ENCODE data around the gene PDGFC. TPM values are rescaled to one million over a fixed set of nuclear protein-coding genes. Genes with fewer than 3 reads are reported as not detected.

The PDGFC gene
- total and polyA plus RNA-seq, 7 donors: 3.0 to 44.4 (median 21.9) TPM

DNA sequence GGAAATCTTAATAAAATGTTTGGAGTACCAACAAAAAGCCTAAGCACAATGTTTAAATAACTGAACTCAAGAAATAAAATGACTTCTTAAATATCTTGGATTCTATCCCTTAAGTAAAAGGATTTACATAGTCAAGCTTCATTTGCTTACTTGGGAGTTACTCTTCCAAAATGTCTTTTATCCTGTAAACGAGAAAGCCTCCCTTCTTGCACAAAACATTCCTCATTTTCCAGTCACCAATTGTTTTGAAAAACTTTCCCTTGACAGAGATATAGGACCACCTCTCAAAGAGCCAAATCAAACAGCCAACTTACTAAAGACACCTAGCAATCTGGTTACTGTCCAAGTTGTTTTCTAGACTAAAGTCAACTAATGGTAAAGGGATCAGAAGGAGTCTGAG is 18.6 kb downstream of the PDGFC start:
- Histone ChIP-seq H3K9me3 (no peaks in the 10 kb centered on the region), H3K4me3 (no peak overlapping the region), H3K27ac (peak overlapping the region in 1 of 4 donors; percentile 39), H3K4me1 (peaks cover 0 to 75% (median 59%) of the 10 kb centered on the region in 4 donors), H3K27me3 (no peaks in the 10 kb centered on the region), H3K36me3 (no peaks in the 10 kb centered on the region)
- TF ChIP-seq POLR2AphosphoS5 (IDR thresholded peaks at IDR 0.05) (no peak), POLR2A (IDR thresholded peaks at IDR 0.05) (no peak), CTCF (IDR thresholded peaks at IDR 0.05) (no peak), EP300 (IDR thresholded peaks at IDR 0.05) (no peak)
- DNase-seq: no peak
- 61 to 67% methylated on average over 1 of the region's 1 CpG for WGBS, 2 donors
- intact Hi-C loops (cut with DNase I): no loop called here

DNA sequence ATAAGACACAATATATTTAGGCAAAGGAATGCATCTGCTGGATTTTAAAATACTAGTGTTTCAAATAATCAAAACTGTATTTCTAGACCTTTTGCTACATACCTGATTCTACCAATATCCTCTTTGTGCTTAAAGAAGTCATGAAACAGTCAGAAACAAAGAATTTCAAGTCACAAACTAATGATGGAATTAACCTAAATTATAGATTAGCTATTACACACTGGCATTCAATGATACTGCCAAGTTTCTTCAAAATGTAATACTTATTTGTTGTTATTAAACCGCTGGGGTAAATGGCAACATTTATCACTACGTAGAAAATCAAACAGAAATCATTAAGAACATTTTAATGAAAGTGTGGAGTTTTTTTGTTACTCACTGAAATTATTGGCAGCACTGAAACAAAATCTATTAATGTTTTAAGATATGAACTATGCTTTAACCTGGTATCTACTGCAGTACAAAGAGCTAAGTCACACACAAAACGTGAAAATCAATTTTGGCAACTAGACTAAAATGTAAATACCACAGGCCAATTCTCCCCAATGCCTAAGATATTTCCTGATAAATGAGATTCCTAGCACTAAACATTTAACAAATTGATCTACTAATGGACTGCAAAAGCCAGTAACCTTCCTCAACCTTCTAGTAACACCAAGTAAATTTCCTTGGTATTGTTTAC is 19.4 kb downstream of the PDGFC start:
- H3K36me3 ChIP-seq: no peaks in the 10 kb centered on the region
- peaks cover 0 to 74% (median 55%) of the 10 kb centered on the region in 4 donors for H3K4me1 ChIP-seq
- peak overlapping the region in 3 of 4 donors; percentile 4 to 39 (median 11) for H3K27ac ChIP-seq
- no peak overlapping the region for H3K4me3 ChIP-seq
- TF ChIP-seq POLR2A (IDR thresholded peaks at IDR 0.05) (no peak), POLR2AphosphoS5 (IDR thresholded peaks at IDR 0.05) (no peak), CTCF (IDR thresholded peaks at IDR 0.05) (no peak), EP300 (IDR thresholded peaks at IDR 0.05) (no peak)
- intact Hi-C loops (cut with DNase I): no loop called here
- DNase-seq: no peak
- WGBS, 2 donors: 82 to 88% methylated on average over 3 of the region's 3 CpGs
- H3K9me3 ChIP-seq: no peaks in the 10 kb centered on the region
- H3K27me3 ChIP-seq: no peaks in the 10 kb centered on the region

GRCh38 chr4:156950948-156951347 is 20.7 kb downstream of the PDGFC start:
- peaks cover 0 to 84% (median 67%) of the 10 kb centered on the region in 4 donors for H3K4me1 ChIP-seq

DNA sequence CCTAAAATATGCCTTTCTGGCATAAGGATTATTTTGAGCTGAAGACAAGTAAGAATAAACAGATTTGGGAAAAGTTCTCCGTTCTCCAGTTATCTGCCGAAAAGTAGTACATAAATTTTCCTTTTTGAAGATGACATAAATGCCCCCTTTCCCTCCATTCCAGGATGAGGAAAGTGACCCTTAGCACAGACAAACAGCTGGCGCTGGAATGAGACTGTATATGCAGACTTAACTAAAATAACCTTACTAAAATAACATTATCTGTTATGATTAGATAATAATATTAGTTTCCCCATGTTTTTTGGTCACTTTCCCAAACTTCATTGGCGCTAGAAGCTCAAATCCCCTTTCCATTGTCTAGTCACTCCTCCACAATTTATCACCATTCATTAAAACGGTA is 21.5 kb downstream of the PDGFC start:
- DNase-seq: no peak
- Histone ChIP-seq H3K4me1 (peaks cover 0 to 92% (median 74%) of the 10 kb centered on the region in 4 donors), H3K36me3 (no peaks in the 10 kb centered on the region), H3K4me3 (no peak overlapping the region), H3K27ac (peak overlapping the region; percentile 57 to 83 (median 74)), H3K27me3 (no peaks in the 10 kb centered on the region), H3K9me3 (no peaks in the 10 kb centered on the region)
- intact Hi-C loops (cut with DNase I): no loop called here
- TF ChIP-seq POLR2A (IDR thresholded peaks at IDR 0.05) (no peak), CTCF (IDR thresholded peaks at IDR 0.05) (no peak), POLR2AphosphoS5 (IDR thresholded peaks at IDR 0.05) (no peak)
- 90 to 91% methylated on average over 5 of the region's 5 CpGs for WGBS, 2 donors

More at GRCh38 chr4:156950948-156951347, 20.7 kb downstream of the PDGFC start:
- H3K36me3 ChIP-seq: no peaks in the 10 kb centered on the region
- TF ChIP-seq EP300 (IDR thresholded peaks at IDR 0.05): no peak
- no peak for TF ChIP-seq POLR2AphosphoS5 (IDR thresholded peaks at IDR 0.05)
- TF ChIP-seq CTCF (IDR thresholded peaks at IDR 0.05): no peak
- TF ChIP-seq POLR2A (IDR thresholded peaks at IDR 0.05): no peak
- intact Hi-C loops (cut with DNase I): no loop called here
- H3K27me3 ChIP-seq: no peaks in the 10 kb centered on the region
- DNase-seq: no peak
- H3K4me3 ChIP-seq: peak overlapping the region in 1 of 4 donors; percentile 4
- peak overlapping the region in 2 of 4 donors; percentile 11 to 39 for H3K27ac ChIP-seq
- 88 to 93% methylated on average over 3 of the region's 3 CpGs for WGBS, 2 donors
- no peaks in the 10 kb centered on the region for H3K9me3 ChIP-seq
